GM23338 (cell line): Measurements from ENCODE around the gene PFKP. TPM values are rescaled to one million over a fixed set of nuclear protein-coding genes. Genes with fewer than 3 reads are reported as not detected.

Source experiments
- CREB1 ChIP-seq: fragments of 250-450 bp; sonication (Bioruptor Pico); IDR thresholded peaks from 2 replicates; pipeline ENCODE4 v1.5.0; 2020; ENCODE audit warnings: low read depth, mild to moderate bottlenecking, moderate library complexity
- JUNB ChIP-seq: IDR thresholded peaks from one replicate; pipeline ENCODE4 v1.6.1; 2016; ENCODE audit warnings: antibody characterized with exemption; ENCODE audit not compliant: unreplicated experiment
- STAT1 ChIP-seq: IDR thresholded peaks from one replicate; pipeline ENCODE4 v1.6.1; 2016; ENCODE audit warnings: antibody characterized with exemption; ENCODE audit not compliant: unreplicated experiment
- ZNF114 ChIP-seq: fragments of 250-450 bp; sonication (Bioruptor Pico); IDR thresholded peaks from 2 replicates; pipeline ENCODE4 v1.5.0; 2020; ENCODE audit warnings: mild to moderate bottlenecking, moderate library complexity
- polyA plus RNA-seq: library from polyadenylated mRNA; unstranded; fragments of >200 nt; fragmentation: Nextera tagmentation; extraction: Ambion mirVana; gene quantifications from 2 replicates; pipeline ENCODE4 v1.2.1, GENCODE V29; 2016
- total RNA-seq: library from RNA; depleted of rRNA; stranded (reverse); fragments of >200 nt; shearing (Covaris generic); gene quantifications from 2 replicates; pipeline ENCODE4 v1.2.3, GENCODE V29; 2014
- TF ChIP-seq, protein P1 (sequence below): fragments of 250-450 bp; sonication (Bioruptor Pico); IDR thresholded peaks from 2 replicates; pipeline ENCODE4 v1.5.0; 2020; ENCODE audit warnings: mild to moderate bottlenecking, moderate library complexity
- TF ChIP-seq, protein P2 (sequence below): IDR thresholded peaks from one replicate; pipeline ENCODE4 v1.6.1; 2018; ENCODE audit warnings: antibody characterized with exemption; ENCODE audit not compliant: unreplicated experiment

Gene PFKP
- total and polyA plus RNA-seq, 2 experiments from 2014 or later, result 56.3 to 120 TPM

DNA sequence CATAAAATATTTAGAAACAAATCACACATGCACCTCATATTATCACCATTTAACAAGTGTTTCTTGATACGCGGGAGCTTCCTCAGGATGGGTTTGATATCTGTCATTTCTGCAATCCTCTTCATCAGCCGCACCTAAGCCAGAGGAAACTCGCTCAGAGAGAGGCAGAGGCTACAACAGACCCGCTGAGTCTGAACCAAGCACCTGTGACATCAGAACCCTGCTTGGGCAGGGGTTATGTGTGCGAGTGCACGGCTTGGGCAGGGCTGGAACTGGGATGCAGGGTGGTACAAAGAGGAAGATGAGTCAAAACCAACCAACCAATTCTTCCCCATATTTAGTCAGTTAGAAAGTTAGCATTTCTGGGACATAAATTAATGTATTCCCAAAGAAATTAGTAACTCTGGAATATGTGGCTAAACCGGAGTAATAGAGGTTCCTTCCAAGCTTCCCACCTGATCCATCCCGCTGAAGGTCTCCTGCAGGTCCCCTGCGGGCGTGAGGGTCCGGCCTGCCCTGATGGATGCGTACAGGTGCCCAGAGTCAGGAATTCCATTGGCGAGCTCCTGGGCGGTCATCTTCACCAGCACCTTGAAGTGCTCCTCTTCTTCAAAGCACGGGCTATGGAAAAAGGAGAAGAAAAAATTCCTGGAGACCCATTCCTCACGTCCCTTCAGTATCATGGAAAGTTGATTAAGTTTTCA is 79.9 kb downstream of the PFKP start (continued):
- TF ChIP-seq, protein P1, sequence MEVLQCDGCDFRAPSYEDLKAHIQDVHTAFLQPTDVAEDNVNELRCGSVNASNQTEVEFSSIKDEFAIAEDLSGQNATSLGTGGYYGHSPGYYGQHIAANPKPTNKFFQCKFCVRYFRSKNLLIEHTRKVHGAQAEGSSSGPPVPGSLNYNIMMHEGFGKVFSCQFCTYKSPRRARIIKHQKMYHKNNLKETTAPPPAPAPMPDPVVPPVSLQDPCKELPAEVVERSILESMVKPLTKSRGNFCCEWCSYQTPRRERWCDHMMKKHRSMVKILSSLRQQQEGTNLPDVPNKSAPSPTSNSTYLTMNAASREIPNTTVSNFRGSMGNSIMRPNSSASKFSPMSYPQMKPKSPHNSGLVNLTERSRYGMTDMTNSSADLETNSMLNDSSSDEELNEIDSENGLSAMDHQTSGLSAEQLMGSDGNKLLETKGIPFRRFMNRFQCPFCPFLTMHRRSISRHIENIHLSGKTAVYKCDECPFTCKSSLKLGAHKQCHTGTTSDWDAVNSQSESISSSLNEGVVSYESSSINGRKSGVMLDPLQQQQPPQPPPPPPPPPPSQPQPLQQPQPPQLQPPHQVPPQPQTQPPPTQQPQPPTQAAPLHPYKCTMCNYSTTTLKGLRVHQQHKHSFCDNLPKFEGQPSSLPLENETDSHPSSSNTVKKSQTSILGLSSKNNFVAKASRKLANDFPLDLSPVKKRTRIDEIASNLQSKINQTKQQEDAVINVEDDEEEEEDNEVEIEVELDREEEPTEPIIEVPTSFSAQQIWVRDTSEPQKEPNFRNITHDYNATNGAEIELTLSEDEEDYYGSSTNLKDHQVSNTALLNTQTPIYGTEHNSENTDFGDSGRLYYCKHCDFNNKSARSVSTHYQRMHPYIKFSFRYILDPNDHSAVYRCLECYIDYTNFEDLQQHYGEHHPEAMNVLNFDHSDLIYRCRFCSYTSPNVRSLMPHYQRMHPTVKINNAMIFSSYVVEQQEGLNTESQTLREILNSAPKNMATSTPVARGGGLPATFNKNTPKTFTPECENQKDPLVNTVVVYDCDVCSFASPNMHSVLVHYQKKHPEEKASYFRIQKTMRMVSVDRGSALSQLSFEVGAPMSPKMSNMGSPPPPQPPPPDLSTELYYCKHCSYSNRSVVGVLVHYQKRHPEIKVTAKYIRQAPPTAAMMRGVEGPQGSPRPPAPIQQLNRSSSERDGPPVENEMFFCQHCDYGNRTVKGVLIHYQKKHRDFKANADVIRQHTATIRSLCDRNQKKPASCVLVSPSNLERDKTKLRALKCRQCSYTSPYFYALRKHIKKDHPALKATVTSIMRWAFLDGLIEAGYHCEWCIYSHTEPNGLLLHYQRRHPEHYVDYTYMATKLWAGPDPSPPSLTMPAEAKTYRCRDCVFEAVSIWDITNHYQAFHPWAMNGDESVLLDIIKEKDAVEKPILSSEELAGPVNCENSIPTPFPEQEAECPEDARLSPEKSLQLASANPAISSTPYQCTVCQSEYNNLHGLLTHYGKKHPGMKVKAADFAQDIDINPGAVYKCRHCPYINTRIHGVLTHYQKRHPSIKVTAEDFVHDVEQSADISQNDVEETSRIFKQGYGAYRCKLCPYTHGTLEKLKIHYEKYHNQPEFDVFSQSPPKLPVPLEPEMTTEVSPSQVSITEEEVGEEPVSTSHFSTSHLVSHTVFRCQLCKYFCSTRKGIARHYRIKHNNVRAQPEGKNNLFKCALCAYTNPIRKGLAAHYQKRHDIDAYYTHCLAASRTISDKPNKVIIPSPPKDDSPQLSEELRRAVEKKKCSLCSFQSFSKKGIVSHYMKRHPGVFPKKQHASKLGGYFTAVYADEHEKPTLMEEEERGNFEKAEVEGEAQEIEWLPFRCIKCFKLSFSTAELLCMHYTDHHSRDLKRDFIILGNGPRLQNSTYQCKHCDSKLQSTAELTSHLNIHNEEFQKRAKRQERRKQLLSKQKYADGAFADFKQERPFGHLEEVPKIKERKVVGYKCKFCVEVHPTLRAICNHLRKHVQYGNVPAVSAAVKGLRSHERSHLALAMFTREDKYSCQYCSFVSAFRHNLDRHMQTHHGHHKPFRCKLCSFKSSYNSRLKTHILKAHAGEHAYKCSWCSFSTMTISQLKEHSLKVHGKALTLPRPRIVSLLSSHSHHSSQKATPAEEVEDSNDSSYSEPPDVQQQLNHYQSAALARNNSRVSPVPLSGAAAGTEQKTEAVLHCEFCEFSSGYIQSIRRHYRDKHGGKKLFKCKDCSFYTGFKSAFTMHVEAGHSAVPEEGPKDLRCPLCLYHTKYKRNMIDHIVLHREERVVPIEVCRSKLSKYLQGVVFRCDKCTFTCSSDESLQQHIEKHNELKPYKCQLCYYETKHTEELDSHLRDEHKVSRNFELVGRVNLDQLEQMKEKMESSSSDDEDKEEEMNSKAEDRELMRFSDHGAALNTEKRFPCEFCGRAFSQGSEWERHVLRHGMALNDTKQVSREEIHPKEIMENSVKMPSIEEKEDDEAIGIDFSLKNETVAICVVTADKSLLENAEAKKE (CRISPR knock-in tag), result no peak
- no peak for TF ChIP-seq JUNB
- TF ChIP-seq STAT1, result no peak
- TF ChIP-seq, protein P2, sequence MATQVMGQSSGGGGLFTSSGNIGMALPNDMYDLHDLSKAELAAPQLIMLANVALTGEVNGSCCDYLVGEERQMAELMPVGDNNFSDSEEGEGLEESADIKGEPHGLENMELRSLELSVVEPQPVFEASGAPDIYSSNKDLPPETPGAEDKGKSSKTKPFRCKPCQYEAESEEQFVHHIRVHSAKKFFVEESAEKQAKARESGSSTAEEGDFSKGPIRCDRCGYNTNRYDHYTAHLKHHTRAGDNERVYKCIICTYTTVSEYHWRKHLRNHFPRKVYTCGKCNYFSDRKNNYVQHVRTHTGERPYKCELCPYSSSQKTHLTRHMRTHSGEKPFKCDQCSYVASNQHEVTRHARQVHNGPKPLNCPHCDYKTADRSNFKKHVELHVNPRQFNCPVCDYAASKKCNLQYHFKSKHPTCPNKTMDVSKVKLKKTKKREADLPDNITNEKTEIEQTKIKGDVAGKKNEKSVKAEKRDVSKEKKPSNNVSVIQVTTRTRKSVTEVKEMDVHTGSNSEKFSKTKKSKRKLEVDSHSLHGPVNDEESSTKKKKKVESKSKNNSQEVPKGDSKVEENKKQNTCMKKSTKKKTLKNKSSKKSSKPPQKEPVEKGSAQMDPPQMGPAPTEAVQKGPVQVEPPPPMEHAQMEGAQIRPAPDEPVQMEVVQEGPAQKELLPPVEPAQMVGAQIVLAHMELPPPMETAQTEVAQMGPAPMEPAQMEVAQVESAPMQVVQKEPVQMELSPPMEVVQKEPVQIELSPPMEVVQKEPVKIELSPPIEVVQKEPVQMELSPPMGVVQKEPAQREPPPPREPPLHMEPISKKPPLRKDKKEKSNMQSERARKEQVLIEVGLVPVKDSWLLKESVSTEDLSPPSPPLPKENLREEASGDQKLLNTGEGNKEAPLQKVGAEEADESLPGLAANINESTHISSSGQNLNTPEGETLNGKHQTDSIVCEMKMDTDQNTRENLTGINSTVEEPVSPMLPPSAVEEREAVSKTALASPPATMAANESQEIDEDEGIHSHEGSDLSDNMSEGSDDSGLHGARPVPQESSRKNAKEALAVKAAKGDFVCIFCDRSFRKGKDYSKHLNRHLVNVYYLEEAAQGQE, result no peak
- no peak for TF ChIP-seq CREB1 (CRISPR knock-in tag)
- TF ChIP-seq ZNF114 (CRISPR knock-in tag), result no peak
